GM18520 (cell line): ENCODE data around the gene GPR18.

ENCODE experiments used
- ATAC-seq: cut with Tn5 transposase; IDR thresholded peaks from one replicate; pipeline ENCODE4 v1.9.1; 2021; ENCODE audit not compliant: unreplicated experiment

Gene GPR18

DNA sequence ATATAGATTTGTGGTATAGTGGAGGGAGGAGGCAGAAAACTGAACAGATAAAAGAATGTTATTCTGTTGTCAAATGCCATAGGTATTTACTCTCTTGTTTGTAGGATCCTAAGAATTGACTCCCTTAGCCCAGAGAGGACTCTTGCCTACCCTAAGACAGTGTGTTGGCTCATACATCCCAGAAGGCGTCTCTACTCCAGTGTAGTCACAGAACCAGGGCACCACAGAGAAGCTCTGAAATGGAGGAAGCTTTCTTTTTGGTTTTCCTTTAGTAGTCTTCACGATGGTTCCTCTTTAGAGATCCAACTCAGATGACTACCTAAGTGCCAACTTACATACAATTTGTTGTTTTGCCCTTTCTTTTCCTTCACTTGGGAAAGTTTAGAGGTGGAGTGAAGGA lies 35.0 kb upstream of the GPR18 start:
- no peak for ATAC-seq

DNA sequence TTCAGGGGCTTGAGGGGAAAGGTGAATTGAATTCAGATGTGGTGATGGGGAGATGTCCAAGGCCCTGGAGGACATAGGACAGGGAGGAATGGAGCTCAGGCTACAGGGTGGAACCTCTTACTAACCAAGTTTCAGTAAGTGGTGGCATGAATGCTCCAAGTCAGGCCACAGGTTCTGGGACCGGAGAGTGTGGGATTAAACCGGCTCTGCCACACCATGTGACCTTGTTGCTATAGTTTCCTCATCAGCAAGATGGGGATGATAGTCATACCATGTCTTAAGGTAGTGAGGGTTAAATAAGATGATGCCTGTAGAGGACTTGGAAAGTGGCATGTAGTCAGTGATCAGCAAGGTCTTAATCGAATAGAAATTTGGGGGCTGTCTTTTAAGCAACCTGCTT lies 32.7 kb upstream of the GPR18 start:
- ATAC-seq, result no peak

DNA sequence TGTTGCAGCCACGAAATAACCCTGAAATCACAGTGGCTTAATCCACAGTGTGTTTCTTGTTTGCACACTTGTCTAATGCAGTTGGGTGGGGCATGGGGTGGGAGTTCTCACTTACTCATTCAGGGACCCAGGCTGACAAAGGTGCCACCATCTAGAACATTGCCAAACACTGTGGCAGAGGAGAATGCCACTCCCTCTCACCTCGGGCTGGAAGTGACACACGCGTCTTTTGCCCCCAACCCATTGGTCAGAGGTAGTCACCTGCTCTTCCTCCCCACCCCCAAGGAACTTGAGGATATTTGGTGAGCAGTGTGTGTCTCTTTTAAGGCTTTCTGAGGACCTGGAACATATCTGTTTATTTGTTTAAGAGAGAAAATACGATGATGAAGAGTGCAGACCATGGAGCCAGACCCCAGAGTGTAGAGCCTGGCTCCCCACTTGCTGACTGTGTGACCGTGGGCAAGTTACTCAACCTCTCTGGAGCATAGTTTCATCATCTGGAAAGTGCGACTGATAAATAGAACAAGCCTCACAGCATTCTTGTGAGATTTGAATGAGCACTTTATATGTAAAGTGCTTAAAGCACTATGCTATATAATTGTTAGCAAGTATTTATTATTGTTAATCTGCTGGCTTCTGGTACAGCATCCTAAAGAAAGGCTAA lies 31.6 kb upstream of the GPR18 start:
- ATAC-seq, result no peak

DNA sequence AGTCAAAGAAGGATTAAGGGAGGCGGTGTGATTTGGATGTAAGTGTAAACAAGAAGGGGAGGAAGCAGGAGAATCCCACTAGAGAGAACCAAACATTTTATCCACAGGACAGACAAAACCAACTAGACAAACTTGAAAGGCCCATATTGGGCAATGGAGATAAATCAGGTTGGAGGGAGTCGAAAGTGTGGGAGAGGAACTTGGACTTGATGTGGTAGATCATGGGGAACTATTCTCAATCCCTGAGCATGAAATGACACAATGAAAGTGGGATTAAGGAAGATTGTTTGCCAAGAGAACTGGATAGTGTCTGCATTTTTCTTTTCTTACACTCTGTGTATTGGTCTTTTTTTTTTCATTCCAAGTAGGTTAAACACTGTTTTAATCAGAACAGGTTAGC lies 31.1 kb upstream of the GPR18 start:
- ATAC-seq, result no peak

- ATAC-seq, result peak; percentile 79
Measured at GRCh38 chr13:99288089-99288488, 29.9 kb upstream of the GPR18 start.

DNA sequence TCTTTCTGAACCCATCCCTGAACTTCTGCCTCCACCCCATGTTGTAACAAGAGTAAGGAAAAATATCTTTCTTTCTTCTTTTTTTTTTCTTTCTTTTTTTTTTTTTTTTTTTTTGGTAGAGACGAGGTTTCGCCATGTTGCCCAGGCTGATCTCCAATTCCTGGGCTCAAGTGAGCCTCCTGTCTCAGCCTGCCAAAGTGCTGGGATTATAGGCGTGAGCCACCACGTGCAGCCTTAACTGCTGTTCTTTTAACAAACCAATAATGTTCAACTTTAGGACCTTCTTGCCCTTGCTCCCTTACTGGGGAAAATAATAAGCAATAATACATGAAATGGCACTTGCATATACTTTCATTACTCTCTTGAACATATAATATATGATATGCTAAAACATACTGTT lies 29.4 kb upstream of the GPR18 start:
- ATAC-seq, result no peak

DNA sequence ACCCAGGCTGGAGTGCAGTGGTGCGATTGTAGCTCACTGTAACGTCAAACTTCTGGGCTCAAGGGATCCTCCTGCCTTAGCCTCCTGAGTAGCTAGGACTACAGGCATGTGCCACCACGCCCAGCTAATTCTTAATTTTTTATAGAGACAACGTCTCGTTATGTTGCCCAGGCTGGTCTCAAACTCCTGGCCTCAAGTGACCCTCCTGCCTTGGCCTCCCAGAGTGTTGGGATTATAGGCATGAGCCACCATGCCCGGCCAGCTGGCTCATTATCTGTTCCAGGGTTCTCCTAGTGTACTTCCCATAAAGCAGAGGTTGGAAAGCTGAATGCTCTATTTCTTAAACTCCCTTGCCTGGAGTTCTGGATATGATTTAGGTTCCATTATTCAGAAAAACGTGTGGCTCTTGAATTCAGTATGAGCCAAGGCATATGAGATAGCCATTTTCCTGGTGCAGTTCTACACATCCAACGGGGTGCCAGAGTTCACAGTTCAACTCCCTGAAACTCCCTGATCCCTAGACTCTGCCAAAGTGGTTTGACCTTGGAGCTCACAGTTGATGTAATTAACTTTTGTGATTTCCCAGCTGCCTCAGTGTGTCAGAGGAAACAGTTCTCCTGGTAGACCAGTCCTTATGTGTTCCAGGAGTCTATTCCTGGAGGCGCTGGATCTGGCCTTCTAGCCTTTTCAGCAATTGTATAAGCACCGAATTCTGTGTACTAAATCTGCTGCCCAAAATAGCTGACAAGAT lies 27.4 kb upstream of the GPR18 start:
- ATAC-seq, result no peak

DNA sequence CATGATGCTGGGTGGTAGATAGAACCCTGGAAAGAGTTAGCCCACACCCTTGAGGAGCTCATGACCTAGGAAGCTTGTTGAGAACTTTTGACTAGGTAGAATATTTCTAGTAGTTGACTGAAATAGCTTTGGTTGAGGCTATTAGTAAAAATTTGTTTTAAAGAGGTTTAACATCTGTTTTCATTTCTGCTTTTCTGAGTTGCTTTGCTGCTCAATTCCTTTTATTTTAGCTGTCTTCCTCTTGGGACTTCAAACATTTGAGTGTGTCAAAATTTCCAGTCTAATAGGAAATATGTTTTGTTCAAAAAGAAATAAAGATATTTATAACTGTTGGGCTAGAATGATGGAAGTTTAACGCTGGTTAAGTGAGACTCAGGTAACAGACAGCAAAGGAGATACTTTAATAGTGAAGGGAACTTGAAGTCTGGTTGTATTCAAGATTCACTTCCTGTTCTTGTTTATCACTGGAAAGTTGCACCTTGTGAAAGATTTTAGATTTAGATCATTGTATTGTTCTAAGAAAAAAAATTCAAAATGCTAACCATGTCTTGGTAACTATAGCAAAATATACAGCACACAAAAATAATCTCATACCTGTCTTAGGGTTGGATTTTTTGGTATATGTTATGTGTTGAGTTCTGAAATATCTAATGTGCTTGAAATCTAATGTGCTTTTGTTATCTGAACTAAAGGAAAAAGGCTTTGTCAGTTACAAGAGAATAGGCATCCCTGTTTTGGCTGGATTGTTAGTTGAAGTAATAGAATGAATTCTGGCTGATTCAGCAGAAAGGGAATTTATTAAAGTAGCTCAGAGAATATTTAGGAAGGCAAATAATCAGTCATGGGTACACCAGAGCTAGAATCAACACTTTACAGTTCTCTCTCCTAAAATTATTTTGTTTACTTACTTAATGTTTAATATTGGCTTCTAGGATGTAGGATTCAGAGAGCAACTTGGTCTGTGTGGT lies 24.4 kb upstream of the GPR18 start:
- ATAC-seq, result peak; percentile 55

GRCh38 chr13:99281811-99282263 lies 23.7 kb upstream of the GPR18 start:
- peak; percentile 54 for ATAC-seq

GRCh38 chr13:99280166-99280565 lies 22.0 kb upstream of the GPR18 start:
- no peak for ATAC-seq

DNA sequence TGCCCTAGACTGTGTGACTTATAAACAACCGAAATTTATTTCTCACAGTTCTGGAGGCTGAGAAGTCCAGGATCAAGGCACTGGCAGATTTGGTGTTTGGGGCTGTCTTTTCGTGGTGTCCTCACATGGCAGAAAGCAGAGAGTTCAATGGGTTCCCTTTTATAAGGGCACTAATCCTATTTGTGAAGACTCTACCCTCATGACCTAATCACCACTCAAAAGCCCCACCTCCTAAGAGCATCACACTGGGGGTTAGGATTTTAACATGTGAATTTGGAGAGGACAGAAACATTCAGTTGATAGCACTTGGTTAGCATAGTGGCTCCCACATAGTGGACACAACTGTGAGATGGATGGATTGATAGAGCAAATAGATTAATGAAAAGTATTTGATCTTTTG lies 21.5 kb upstream of the GPR18 start:
- ATAC-seq, result no peak

GRCh38 chr13:99278843-99279242 lies 20.7 kb upstream of the GPR18 start:
- ATAC-seq, result no peak

- ATAC-seq, result no peak
Measured at GRCh38 chr13:99278200-99278599, 20.0 kb upstream of the GPR18 start.

- no peak for ATAC-seq
Measured at GRCh38 chr13:99277629-99278028, 19.4 kb upstream of the GPR18 start.

GRCh38 chr13:99276706-99277105 lies 18.5 kb upstream of the GPR18 start:
- no peak for ATAC-seq

GRCh38 chr13:99275093-99275469 lies 16.9 kb upstream of the GPR18 start:
- no peak for ATAC-seq

- ATAC-seq, result no peak
Measured at GRCh38 chr13:99273128-99273527, 14.9 kb upstream of the GPR18 start.

GRCh38 chr13:99272481-99272880 lies 14.3 kb upstream of the GPR18 start:
- ATAC-seq, result no peak

DNA sequence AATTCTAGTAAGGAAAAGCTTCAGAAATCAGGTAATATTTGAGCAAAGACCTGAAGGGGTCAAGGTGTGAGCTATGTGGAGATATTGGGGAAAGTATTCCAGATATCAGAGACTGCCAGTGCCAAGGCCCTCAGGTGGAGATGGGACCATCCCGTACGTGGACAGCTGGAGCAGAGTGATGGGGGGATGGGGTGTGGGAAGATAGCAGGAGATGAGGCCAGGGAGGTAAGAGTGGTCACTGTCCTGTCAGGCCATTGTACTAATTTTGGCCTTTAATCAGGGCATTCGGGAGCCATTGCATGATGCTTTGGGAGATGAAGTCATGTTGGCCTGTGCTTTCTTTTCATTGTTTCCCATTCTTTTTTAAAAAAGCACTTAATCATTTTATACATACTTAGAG lies 13.1 kb upstream of the GPR18 start:
- ATAC-seq, result no peak

- ATAC-seq, result no peak
Measured at GRCh38 chr13:99270518-99270917, 12.3 kb upstream of the GPR18 start.

DNA sequence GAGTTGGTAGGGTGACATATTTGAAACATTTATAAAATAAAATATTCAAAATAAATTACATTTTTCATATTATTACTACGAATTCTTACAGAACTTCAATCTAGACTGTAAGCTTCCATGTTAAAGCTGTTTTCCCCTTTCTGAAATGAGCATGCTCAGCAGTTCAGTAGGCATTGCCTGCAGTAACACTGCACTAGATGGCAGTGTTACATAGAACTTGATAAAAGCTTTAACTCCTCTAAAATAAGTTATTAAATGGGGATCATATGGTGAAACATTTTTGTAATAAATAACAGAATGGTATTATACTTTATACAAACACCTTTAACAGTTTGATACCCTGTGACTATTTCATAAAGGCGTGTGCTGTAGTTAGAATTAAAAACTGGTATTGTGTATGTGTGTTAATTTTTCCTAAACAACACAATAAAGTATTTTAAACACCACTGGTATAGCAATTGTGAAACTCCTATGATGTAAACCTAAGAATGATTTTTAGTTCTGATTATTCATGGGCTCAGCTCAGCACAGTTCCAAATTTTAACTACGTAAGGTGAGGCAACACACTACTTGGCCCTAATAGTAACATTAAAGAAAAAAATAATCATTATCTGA lies 11.6 kb upstream of the GPR18 start:
- ATAC-seq, result no peak
